NCI-H460 (cell line): ENCODE data around the gene SPSB1. TPM values are rescaled to one million over a fixed set of nuclear protein-coding genes. Genes with fewer than 3 reads are reported as not detected.

Experiments
- DNase-seq: peaks from one replicate; pipeline ENCODE4 v3.0.0-alpha.2; 2016; ENCODE audit warnings: low read depth; ENCODE audit errors: extremely low read depth
- total RNA-seq: library from RNA; depleted of rRNA; stranded (reverse); fragments of >200 nt; shearing (Covaris generic); gene quantifications from 2 replicates; pipeline ENCODE4 v1.2.3, GENCODE V29; 2014; rRNA removed

Gene SPSB1
- total RNA-seq, 1 experiment from 2014 or later: 14.4 TPM

DNA sequence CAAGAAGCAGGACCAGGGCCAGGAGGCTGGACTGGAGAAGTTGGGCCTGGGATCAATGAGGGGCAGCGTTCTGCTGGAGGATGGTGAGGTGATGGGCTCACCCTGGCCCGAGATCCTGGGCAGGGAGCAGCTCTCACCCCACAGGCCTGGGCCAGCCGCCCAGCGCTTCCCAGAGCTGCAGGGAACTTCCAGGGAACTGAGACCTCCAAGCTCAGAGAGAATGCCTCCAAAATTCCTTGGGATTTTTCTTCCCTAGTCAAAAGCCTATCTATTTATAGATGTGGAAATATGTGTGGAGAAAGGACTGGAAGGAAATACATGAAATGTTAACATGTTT lies 121.2 kb downstream of the SPSB1 start:
- no peak for DNase-seq

DNA sequence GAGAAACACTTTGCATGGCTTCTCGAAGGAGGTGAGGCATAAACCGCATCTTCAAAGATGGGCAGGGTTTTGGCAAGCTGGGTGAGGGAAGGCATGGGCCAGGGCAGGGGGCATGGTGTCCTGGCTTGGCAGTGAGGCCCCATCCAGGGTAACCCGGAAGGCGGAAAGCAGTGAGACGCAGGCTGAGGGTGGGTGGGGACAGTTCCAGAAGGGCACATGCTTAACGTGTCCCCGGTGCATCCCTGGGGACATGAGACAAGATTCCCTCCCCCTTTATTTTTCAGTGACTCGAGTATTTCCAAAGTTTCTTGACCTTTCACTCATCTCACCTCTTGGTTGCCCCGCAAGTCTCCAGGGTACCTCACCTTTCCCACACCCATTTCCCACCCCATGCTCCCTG lies 123.8 kb downstream of the SPSB1 start:
- no peak for DNase-seq

DNA sequence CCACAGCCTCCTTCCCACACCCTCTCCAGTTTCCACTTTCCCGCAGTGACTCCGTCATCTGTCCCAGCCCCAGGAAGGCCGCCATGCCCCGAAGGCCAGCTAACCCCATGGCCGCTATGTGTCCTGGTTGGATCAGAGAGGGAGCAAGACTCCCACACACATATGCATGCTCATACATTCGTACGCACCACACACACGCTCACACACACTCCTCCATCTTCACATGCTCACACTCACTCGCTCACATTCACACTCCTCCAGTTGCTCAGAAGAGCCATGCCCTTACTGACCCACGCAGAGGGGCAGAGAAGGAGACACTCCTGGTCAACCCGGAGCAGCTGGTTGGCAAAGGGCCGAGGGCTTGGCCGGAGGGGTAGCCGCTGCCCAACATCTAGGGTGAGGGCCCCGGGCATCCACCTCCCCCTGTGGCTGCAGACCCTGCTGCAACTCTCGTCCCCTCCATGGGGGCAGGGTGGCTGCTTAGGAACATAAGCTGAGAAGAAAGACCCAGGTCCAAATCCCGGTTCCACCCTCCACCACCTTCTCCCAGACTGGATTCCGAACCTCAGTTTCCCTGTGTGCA lies 124.3 kb downstream of the SPSB1 start:
- DNase-seq: no peak

DNA sequence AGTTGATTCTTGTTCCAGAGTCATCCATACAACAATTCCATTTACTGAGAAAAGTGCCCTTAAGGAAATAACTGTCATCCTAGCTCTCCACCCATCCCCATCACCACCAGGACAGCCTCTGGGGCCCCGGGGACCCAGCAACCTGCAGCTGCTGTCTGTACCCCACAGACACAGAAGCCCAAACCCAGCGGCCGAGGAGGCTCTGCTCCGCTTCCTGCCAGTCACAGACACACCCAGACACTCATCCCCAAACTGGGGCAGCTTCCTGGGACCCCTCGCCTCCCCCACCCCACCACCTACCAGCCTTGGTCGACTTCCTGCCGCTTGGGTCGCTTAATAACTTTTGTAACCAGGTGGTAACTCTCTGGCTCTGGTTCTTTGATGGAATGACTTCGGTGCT lies 125.0 kb downstream of the SPSB1 start:
- DNase-seq: no peak

DNA sequence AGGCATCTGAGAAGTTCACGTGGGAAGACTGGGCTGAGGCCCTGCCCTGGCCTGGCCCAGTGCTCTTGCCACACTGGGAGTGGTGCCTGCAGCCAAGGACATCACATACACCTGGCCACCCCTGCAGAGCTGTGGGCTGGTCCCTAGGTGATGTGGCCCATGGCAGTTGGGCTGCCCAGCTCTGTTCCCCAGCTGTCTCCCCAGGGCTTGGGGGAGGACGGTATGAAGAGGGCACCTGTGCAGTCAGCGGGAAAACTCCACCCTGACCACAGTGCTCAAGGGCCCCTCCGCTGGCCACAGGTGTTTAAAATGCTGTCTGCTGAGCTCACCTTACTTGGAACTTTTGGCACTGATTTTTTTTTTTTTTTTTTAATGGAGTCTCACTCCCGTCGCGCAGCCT lies 126.2 kb downstream of the SPSB1 start:
- no peak for DNase-seq

Other genes starting within 250 kb of the SPSB1 start
- gene SLC2A5, start 223.3 kb upstream of the SPSB1 start, total RNA-seq: not detected in 2 replicates
- gene GPR157, start 163.8 kb upstream of the SPSB1 start, total RNA-seq: 9.5 and 9.6 TPM in 2 replicates
- 12.2 and 14.0 TPM in 2 replicates for gene H6PD, start 58.1 kb upstream of the SPSB1 start, total RNA-seq
- gene SLC25A33, start 246.6 kb downstream of the SPSB1 start, total RNA-seq: 7.7 and 8.0 TPM in 2 replicates